Measurements from ENCODE around the gene FGD3. TPM values are rescaled to one million over a fixed set of nuclear protein-coding genes. Genes with fewer than 3 reads are reported as not detected.

Gene FGD3
- total RNA-seq, 6 donors from 2014 or later: 14.0 to 45.1 (median 22.3) TPM

GRCh38 chr9:92979283-92980056 lies 32.1 kb downstream of the FGD3 start:
- Histone ChIP-seq H3K27me3 (no peaks in the 10 kb centered on the region), H3K4me3 (no peak overlapping the region), H3K27ac (peak overlapping the region in 1 of 4 donors; percentile 7), H3K4me1 (peaks cover 3 to 27% (median 14%) of the 10 kb centered on the region in 4 donors), H3K9me3 (peaks cover 0 to 8% (median 0%) of the 10 kb centered on the region in 4 donors), H3K36me3 (peaks cover 0 to 11% (median 9%) of the 10 kb centered on the region in 4 donors)
- no peak for ATAC-seq (ENCODE audit: low FRiP score in 2 of 2)
- DNase-seq: no peak
- WGBS, 2 donors: 66% methylated on average over 2 of the region's 2 CpGs
- TF ChIP-seq POLR2A (IDR thresholded peaks at IDR 0.05) (no peak), POLR2AphosphoS5 (IDR thresholded peaks at IDR 0.05) (no peak), EP300 (IDR thresholded peaks at IDR 0.05) (no peak), CTCF (IDR thresholded peaks at IDR 0.05) (no peak)

- Histone ChIP-seq H3K4me1 (peaks cover 3 to 19% (median 11%) of the 10 kb centered on the region in 4 donors), H3K36me3 (peaks cover 0 to 11% (median 9%) of the 10 kb centered on the region in 4 donors), H3K9me3 (peaks cover 0 to 8% (median 0%) of the 10 kb centered on the region in 4 donors), H3K27ac (no peak overlapping the region), H3K4me3 (no peak overlapping the region), H3K27me3 (no peaks in the 10 kb centered on the region)
- ATAC-seq (ENCODE audit: low FRiP score in 2 of 2): no peak
- 70 to 74% methylated on average over 7 of the region's 7 CpGs for WGBS, 2 donors
- TF ChIP-seq POLR2AphosphoS5 (IDR thresholded peaks at IDR 0.05) (no peak), EP300 (IDR thresholded peaks at IDR 0.05) (no peak)
- DNase-seq: no peak
These were observed 32.9 kb downstream of the FGD3 start for GRCh38 chr9:92980085-92980745.

- 93 to 96% methylated on average over 2 of the region's 2 CpGs for WGBS, 2 donors
- peaks cover 6 to 24% (median 18%) of the 10 kb centered on the region in 4 donors for H3K4me1 ChIP-seq
- H3K27ac ChIP-seq: no peak overlapping the region
- no peak overlapping the region for H3K4me3 ChIP-seq
- peaks cover 0 to 8% (median 0%) of the 10 kb centered on the region in 4 donors for H3K9me3 ChIP-seq
- H3K36me3 ChIP-seq: peaks cover 0 to under 1% (median 0%) of the 10 kb centered on the region in 4 donors
- no peak for ATAC-seq (ENCODE audit: low FRiP score in 2 of 2)
- DNase-seq: no peak
- no peaks in the 10 kb centered on the region for H3K27me3 ChIP-seq
- TF ChIP-seq POLR2A (IDR thresholded peaks at IDR 0.05): no peak
- no peak for TF ChIP-seq CTCF (IDR thresholded peaks at IDR 0.05)
- no peak for TF ChIP-seq POLR2AphosphoS5 (IDR thresholded peaks at IDR 0.05)
- no peak for TF ChIP-seq EP300 (IDR thresholded peaks at IDR 0.05)
These were observed 34.8 kb downstream of the FGD3 start for GRCh38 chr9:92982130-92982529.

GRCh38 chr9:92983984-92984589 lies 36.8 kb downstream of the FGD3 start:
- Histone ChIP-seq H3K4me1 (peaks cover 3 to 13% (median 8%) of the 10 kb centered on the region in 4 donors), H3K27me3 (no peaks in the 10 kb centered on the region), H3K36me3 (no peaks in the 10 kb centered on the region), H3K27ac (no peak overlapping the region), H3K4me3 (no peak overlapping the region), H3K9me3 (peaks cover 0 to 8% (median 0%) of the 10 kb centered on the region in 4 donors)
- DNase-seq: no peak
- WGBS, 2 donors: 64 to 71% methylated on average over 2 of the region's 2 CpGs
- ATAC-seq (ENCODE audit: low FRiP score in 2 of 2): no peak
- TF ChIP-seq POLR2AphosphoS5 (IDR thresholded peaks at IDR 0.05) (no peak), CTCF (IDR thresholded peaks at IDR 0.05) (no peak), POLR2A (IDR thresholded peaks at IDR 0.05) (no peak)

- peaks cover 3 to 13% (median 8%) of the 10 kb centered on the region in 4 donors for H3K4me1 ChIP-seq
These were observed 37.7 kb downstream of the FGD3 start for GRCh38 chr9:92984976-92985375.

More at GRCh38 chr9:92984976-92985375, 37.7 kb downstream of the FGD3 start:
- Histone ChIP-seq H3K9me3 (peaks cover 0 to 8% (median 0%) of the 10 kb centered on the region in 4 donors), H3K27me3 (no peaks in the 10 kb centered on the region), H3K4me3 (no peak overlapping the region), H3K36me3 (no peaks in the 10 kb centered on the region), H3K27ac (no peak overlapping the region)
- TF ChIP-seq CTCF (IDR thresholded peaks at IDR 0.05) (no peak), EP300 (IDR thresholded peaks at IDR 0.05) (no peak), POLR2AphosphoS5 (IDR thresholded peaks at IDR 0.05) (no peak), POLR2A (IDR thresholded peaks at IDR 0.05) (no peak)
- DNase-seq (no peak), ATAC-seq (ENCODE audit: low FRiP score in 2 of 2) (no peak)
- 90 to 92% methylated on average over 3 of the region's 3 CpGs for WGBS, 2 donors

Measured in upper lobe of left lung (tissue), 6 donors.